Measurements from ENCODE around the gene POLE. TPM values are rescaled to one million over a fixed set of nuclear protein-coding genes. Genes with fewer than 3 reads are reported as not detected.

Gene POLE
- total RNA-seq, 1 experiment from 2014 or later, result 96.1 TPM

GRCh38 chr12:132575661-132576060 is 111.5 kb downstream of the POLE start:
- CTCF ChIA-PET, result no interaction called here
- Histone ChIP-seq H4K20me1 (ENCODE audit: low read length) (no peaks in the 10 kb centered on the region), H3K9ac (ENCODE audit: low read length) (no peak overlapping the region), H3K4me3 (ENCODE audit: low read length) (no peak overlapping the region), H2AFZ (ENCODE audit: low read length) (no peak overlapping the region), H3K27ac (ENCODE audit: low read length) (no peak overlapping the region), H3K9me3 (ENCODE audit: low read length) (no peaks in the 10 kb centered on the region), H3K4me2 (ENCODE audit: low read length) (no peak overlapping the region), H3K27me3 (ENCODE audit: low read length) (no peaks in the 10 kb centered on the region), H3K79me2 (ENCODE audit: low read length) (no peaks in the 10 kb centered on the region), H3K4me1 (ENCODE audit: insufficient read depth, low read length) (no peaks in the 10 kb centered on the region), H3K36me3 (ENCODE audit: low read depth, low read length) (peaks cover 18% of the 10 kb centered on the region), H3F3A (ENCODE audit: low read length, unreplicated experiment) (no peaks in the 10 kb centered on the region), H3K9me2 (replicated peaks; ENCODE audit: low read length) (no peaks in the 10 kb centered on the region)
- intact Hi-C loops (cut with micrococcal nuclease), result no loop called here
- DNase-seq (no peak), ATAC-seq (no peak)
- no peak for TF ChIP-seq EZH2 (IDR thresholded peaks at IDR 0.05; ENCODE audit: low read length, unreplicated experiment)
- TF ChIP-seq CTCF (conservative IDR thresholded peaks at IDR 0.05; ENCODE audit: low read depth, low read length), result no peak
- TF ChIP-seq EZH2phosphoT487 (IDR thresholded peaks at IDR 0.05; ENCODE audit: borderline replicate concordance, low read length), result no peak
- BruUV-seq (replicated peaks), result no TSS peak
- POLR2A ChIA-PET (ENCODE audit: unreplicated experiment), result no interaction called here

- DNase-seq (no peak), ATAC-seq (no peak)
- TF ChIP-seq CTCF (conservative IDR thresholded peaks at IDR 0.05; ENCODE audit: low read depth, low read length), result no peak
- TF ChIP-seq EZH2phosphoT487 (IDR thresholded peaks at IDR 0.05; ENCODE audit: borderline replicate concordance, low read length), result no peak
- TF ChIP-seq EZH2 (IDR thresholded peaks at IDR 0.05; ENCODE audit: low read length, unreplicated experiment), result no peak
- H3K9ac ChIP-seq (ENCODE audit: low read length), result no peak overlapping the region
- BruUV-seq (replicated peaks), result no TSS peak
- intact Hi-C loops (cut with micrococcal nuclease), result no loop called here
- H3K27ac ChIP-seq (ENCODE audit: low read length), result no peak overlapping the region
- peaks cover 19% of the 10 kb centered on the region for H3K36me3 ChIP-seq (ENCODE audit: low read depth, low read length)
- no peaks in the 10 kb centered on the region for H3K9me3 ChIP-seq (ENCODE audit: low read length)
- H2AFZ ChIP-seq (ENCODE audit: low read length), result no peak overlapping the region
- H3K79me2 ChIP-seq (ENCODE audit: low read length), result no peaks in the 10 kb centered on the region
- H3K9me2 ChIP-seq (replicated peaks; ENCODE audit: low read length), result no peaks in the 10 kb centered on the region
- no peak overlapping the region for H3K4me2 ChIP-seq (ENCODE audit: low read length)
- H3F3A ChIP-seq (ENCODE audit: low read length, unreplicated experiment), result no peaks in the 10 kb centered on the region
- H3K4me3 ChIP-seq (ENCODE audit: low read length), result no peak overlapping the region
- CTCF ChIA-PET, result no interaction called here
- no peaks in the 10 kb centered on the region for H3K4me1 ChIP-seq (ENCODE audit: insufficient read depth, low read length)
- H3K27me3 ChIP-seq (ENCODE audit: low read length), result no peaks in the 10 kb centered on the region
- POLR2A ChIA-PET (ENCODE audit: unreplicated experiment), result no interaction called here
- no peaks in the 10 kb centered on the region for H4K20me1 ChIP-seq (ENCODE audit: low read length)
These were observed 112.7 kb downstream of the POLE start for GRCh38 chr12:132574271-132574996.

Small RNA genes within 50 kb of the gene (microRNA-seq; reads per million reads assigned to microRNA genes)
- 1.0 reads per million for gene MIR6763 (ENCODE audit: unreplicated experiment)

Other genes starting within 250 kb of the POLE start
- 45.3 and 62.3 TPM in 2 replicates for gene FBRSL1, start 197.2 kb downstream of the POLE start, total RNA-seq (2014; rRNA removed)
- gene LRCOL1, start 76.8 kb downstream of the POLE start, total RNA-seq (2014; rRNA removed), result not detected in 2 replicates
- not detected in 2 replicates for gene P2RX2, start 68.6 kb downstream of the POLE start, total RNA-seq (2014; rRNA removed)
- 38.6 and 42.7 TPM in 2 replicates for gene PXMP2, start 245 bp upstream of the POLE start, total RNA-seq (2014; rRNA removed)
- gene PGAM5, start 23.5 kb upstream of the POLE start, total RNA-seq (2014; rRNA removed), result 135 and 158 TPM in 2 replicates
- gene ANKLE2, start 74.5 kb upstream of the POLE start, total RNA-seq (2014; rRNA removed), result 85.2 and 85.9 TPM in 2 replicates
- 86.9 and 130 TPM in 2 replicates for gene GOLGA3, start 141.5 kb upstream of the POLE start, total RNA-seq (2014; rRNA removed)
- 23.3 and 25.8 TPM in 2 replicates for gene CHFR, start 200.3 kb upstream of the POLE start, total RNA-seq (2014; rRNA removed)